HUES48 (cell line): ENCODE measurements around the gene MXI1.
"Not testable (repeated sequence)": the region's sequence is repeated elsewhere in the genome, so short reads cannot be mapped to it uniquely, and the experiment has no call there.

ENCODE experiments used
- H3K27ac ChIP-seq: one replicate; pipeline ENCODE4 v1.7.0; 2013; ENCODE audit warnings: low read depth, low read length, inconsistent platforms
- H3K27me3 ChIP-seq: 2 replicates; pipeline ENCODE4 v1.6.1; 2013; ENCODE audit warnings: mild to moderate bottlenecking, low read length; ENCODE audit not compliant: control insufficient read depth, insufficient read depth
- H3K36me3 ChIP-seq: 2 replicates; pipeline ENCODE4 v1.6.1; 2013; ENCODE audit warnings: low read length; ENCODE audit not compliant: control insufficient read depth, insufficient read depth
- H3K4me1 ChIP-seq: 2 replicates; pipeline ENCODE4 v1.6.1; 2013; ENCODE audit warnings: mild to moderate bottlenecking, low read length; ENCODE audit not compliant: control insufficient read depth, insufficient read depth
- H3K4me3 ChIP-seq: 2 replicates; pipeline ENCODE4 v1.5.1; 2013; ENCODE audit warnings: mild to moderate bottlenecking, low read depth, low read length
- H3K9ac ChIP-seq: 2 replicates; pipeline ENCODE4 v1.6.1; 2013; ENCODE audit warnings: mild to moderate bottlenecking, low read depth, low read length, moderate library complexity
- H3K9me3 ChIP-seq: 2 replicates; pipeline ENCODE4 v1.6.1; 2013; ENCODE audit warnings: low read length; ENCODE audit not compliant: control insufficient read depth, insufficient read depth

The MXI1 gene

GRCh38 chr10:110244550-110244949 is 37.1 kb downstream of the MXI1 start:
- H3K4me1 ChIP-seq: peaks cover 21% of the 10 kb centered on the region; the same call in 1 of the 2 replicates
- no peak overlapping the region for H3K4me3 ChIP-seq
- no peaks in the 10 kb centered on the region for H3K9me3 ChIP-seq
- H3K27ac ChIP-seq: no peak overlapping the region
- H3K27me3 ChIP-seq: no peaks in the 10 kb centered on the region
- H3K36me3 ChIP-seq: no peaks in the 10 kb centered on the region
- no peak overlapping the region for H3K9ac ChIP-seq

DNA sequence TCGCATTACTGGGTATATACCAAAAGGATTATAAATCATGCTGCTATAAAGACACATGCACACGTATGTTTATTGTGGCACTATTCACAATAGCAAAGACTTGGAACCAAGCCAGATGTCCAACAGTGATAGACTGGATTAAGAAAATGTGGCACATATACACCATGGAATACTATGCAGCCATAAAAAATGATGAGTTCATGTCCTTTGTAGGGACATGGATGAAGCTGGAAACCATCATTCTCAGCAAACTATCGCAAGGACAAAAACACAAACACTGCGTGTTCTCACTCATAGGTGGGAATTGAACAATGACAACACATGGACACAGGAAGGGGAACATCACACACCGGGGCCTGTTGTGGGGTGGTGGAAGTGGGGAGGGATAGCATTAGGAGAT is 40.4 kb downstream of the MXI1 start:
- not testable (repeated sequence) for H3K27me3 ChIP-seq, H3K9me3 ChIP-seq, H3K27ac ChIP-seq, H3K4me3 ChIP-seq, H3K9ac ChIP-seq, H3K36me3 ChIP-seq
- H3K4me1 ChIP-seq: peaks cover 17% of the 10 kb centered on the region; the same call in 1 of the 2 replicates

DNA sequence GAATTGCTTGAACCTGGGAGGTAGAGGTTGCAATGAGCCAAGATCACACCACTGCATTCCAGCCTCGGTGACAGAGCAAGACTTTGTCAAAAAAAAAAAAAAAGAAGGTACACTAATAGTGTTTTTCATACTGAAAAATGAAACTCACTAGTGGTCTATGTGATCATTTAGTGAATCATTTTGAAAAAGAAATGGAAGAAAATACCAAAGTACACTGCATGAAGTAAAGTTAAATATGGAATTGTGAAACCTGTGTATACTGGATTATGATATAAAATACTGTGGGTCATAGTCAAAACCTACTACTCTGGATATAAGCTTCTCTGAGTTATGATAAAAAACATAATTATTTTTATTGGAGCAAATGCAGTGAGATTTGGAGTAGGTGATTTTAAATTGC is 42.1 kb downstream of the MXI1 start:
- H3K9ac ChIP-seq, H3K4me3 ChIP-seq, H3K27me3 ChIP-seq, H3K27ac ChIP-seq, H3K9me3 ChIP-seq, H3K36me3 ChIP-seq, H3K4me1 ChIP-seq: not testable (repeated sequence)

DNA sequence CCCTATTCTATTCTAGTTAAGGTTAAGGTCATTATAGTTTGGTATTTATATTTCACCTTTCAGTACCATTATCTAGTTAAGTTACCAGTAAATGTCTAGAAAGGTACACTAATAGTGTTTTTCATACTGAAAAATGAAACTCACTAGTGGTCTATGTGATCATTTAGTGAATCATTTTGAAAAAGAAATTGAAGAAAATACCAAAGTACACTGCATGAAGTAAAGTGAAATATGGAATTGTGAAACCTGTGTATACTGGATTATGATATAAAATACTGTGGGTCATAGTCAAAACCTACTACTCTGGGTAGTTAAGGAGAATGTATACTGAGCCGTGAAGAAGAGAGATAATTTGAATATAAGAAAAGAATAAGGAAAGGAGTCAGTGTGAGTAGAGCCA is 44.0 kb downstream of the MXI1 start:
- H3K27ac ChIP-seq, H3K36me3 ChIP-seq, H3K9ac ChIP-seq, H3K9me3 ChIP-seq, H3K4me1 ChIP-seq, H3K27me3 ChIP-seq, H3K4me3 ChIP-seq: not testable (repeated sequence)

DNA sequence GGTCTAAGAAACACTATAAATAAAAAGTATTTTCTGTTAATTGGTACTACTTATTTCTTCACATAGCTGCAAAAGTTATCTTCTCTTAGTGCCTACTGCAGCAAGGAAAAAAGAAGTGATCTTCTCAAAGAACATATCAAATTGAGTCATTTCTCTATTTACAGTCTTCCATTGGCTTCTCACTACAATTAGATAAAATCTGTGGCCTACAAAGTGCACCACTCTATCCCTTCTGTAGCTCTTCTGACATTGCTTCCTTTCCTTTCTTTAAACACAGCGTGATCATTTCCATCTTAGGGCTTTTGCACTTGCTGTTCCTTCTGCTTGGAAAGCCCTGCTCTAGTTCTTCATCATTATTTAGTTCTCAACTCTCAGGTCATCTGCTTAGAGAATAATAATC is 44.7 kb downstream of the MXI1 start:
- H3K36me3 ChIP-seq: no peaks in the 10 kb centered on the region
- peaks cover 5% of the 10 kb centered on the region; the same call in 1 of the 2 replicates for H3K9me3 ChIP-seq
- no peak overlapping the region for H3K4me3 ChIP-seq
- no peak overlapping the region for H3K27ac ChIP-seq
- H3K27me3 ChIP-seq: no peaks in the 10 kb centered on the region
- H3K4me1 ChIP-seq: no peaks in the 10 kb centered on the region
- no peak overlapping the region for H3K9ac ChIP-seq

DNA sequence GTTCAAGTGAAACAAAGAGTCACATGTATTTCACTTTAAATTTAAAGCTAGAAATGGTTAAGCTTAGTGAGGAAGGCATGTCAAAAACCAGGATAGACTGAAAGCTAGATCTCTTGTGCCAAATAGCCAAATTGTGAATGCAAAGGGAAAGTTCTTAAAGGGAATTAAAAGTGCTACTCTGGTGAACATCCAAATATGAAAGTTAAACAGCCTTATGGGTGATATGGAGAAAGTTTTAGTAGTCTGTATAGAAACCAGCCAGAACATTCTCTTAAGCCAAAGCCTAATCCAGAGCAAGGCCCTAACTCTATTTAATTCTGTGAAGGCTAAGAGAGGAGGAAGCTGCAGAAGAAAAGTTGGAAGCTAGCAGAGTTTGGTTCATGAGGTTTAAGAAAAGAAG is 47.1 kb downstream of the MXI1 start:
- no peak overlapping the region for H3K4me3 ChIP-seq
- H3K36me3 ChIP-seq: no peaks in the 10 kb centered on the region
- H3K27me3 ChIP-seq: no peaks in the 10 kb centered on the region
- no peak overlapping the region for H3K9ac ChIP-seq
- H3K4me1 ChIP-seq: no peaks in the 10 kb centered on the region
- peaks cover 5% of the 10 kb centered on the region; the same call in 1 of the 2 replicates for H3K9me3 ChIP-seq
- no peak overlapping the region for H3K27ac ChIP-seq

- no peaks in the 10 kb centered on the region for H3K27me3 ChIP-seq
- H3K9ac ChIP-seq: no peak overlapping the region
Measured at GRCh38 chr10:110258542-110258941, 51.1 kb downstream of the MXI1 start.

GRCh38 chr10:110259317-110259716 is 51.9 kb downstream of the MXI1 start:
- peaks cover 5% of the 10 kb centered on the region; the same call in 1 of the 2 replicates for H3K9me3 ChIP-seq
- H3K36me3 ChIP-seq: no peaks in the 10 kb centered on the region
- no peaks in the 10 kb centered on the region for H3K4me1 ChIP-seq
- no peak overlapping the region for H3K9ac ChIP-seq
- H3K27ac ChIP-seq: no peak overlapping the region
- H3K4me3 ChIP-seq: no peak overlapping the region
- no peaks in the 10 kb centered on the region for H3K27me3 ChIP-seq

More at GRCh38 chr10:110258542-110258941, 51.1 kb downstream of the MXI1 start:
- Histone ChIP-seq H3K4me1 (no peaks in the 10 kb centered on the region), H3K9me3 (peaks cover 5% of the 10 kb centered on the region; the same call in 1 of the 2 replicates), H3K27ac (no peak overlapping the region), H3K4me3 (no peak overlapping the region), H3K36me3 (no peaks in the 10 kb centered on the region)

- no peak overlapping the region for H3K9ac ChIP-seq
- H3K9me3 ChIP-seq: peaks cover 2% of the 10 kb centered on the region; the same call in 1 of the 2 replicates
- H3K36me3 ChIP-seq: no peaks in the 10 kb centered on the region
- no peaks in the 10 kb centered on the region for H3K4me1 ChIP-seq
- no peaks in the 10 kb centered on the region for H3K27me3 ChIP-seq
- no peak overlapping the region for H3K27ac ChIP-seq
- no peak overlapping the region for H3K4me3 ChIP-seq
Measured at GRCh38 chr10:110260746-110261477, 53.5 kb downstream of the MXI1 start.

DNA sequence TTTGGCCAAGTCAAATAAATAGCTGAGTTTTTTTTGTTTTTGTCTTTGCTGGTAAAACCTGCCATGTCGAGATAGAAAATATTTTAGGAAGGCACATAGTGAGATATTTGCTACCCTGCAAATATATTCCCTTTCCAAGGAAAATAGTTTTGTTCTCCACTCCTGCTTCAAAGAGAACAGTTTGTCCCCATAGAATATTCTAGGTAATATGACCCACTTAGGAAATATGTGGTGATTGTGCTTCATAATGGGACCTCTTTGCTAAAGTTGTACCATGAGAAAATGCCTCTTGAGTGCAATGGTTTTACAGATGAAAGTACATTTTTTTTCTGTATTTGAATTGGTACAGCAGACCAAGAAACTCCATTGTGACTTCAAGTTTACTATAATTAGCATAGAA is 55.8 kb downstream of the MXI1 start:
- no peak overlapping the region for H3K9ac ChIP-seq
- H3K27me3 ChIP-seq: no peaks in the 10 kb centered on the region
- no peak overlapping the region for H3K27ac ChIP-seq
- no peaks in the 10 kb centered on the region for H3K4me1 ChIP-seq
- H3K36me3 ChIP-seq: no peaks in the 10 kb centered on the region
- H3K9me3 ChIP-seq: no peaks in the 10 kb centered on the region
- H3K4me3 ChIP-seq: no peak overlapping the region

GRCh38 chr10:110265573-110266193 is 58.3 kb downstream of the MXI1 start:
- H3K4me3 ChIP-seq: no peak overlapping the region

More at GRCh38 chr10:110265573-110266193, 58.3 kb downstream of the MXI1 start:
- H3K4me1 ChIP-seq: no peaks in the 10 kb centered on the region
- no peaks in the 10 kb centered on the region for H3K27me3 ChIP-seq
- no peak overlapping the region for H3K27ac ChIP-seq
- no peaks in the 10 kb centered on the region for H3K36me3 ChIP-seq
- H3K9ac ChIP-seq: no peak overlapping the region
- no peaks in the 10 kb centered on the region for H3K9me3 ChIP-seq
